HG03039 (cell line): ENCODE measurements around the gene TBC1D13.

ENCODE experiments used
- ATAC-seq: cut with Tn5 transposase; IDR thresholded peaks from one replicate; pipeline ENCODE4 v1.9.1; 2021; ENCODE audit warnings: mild to moderate bottlenecking, moderate library complexity; ENCODE audit not compliant: unreplicated experiment

The TBC1D13 gene

DNA sequence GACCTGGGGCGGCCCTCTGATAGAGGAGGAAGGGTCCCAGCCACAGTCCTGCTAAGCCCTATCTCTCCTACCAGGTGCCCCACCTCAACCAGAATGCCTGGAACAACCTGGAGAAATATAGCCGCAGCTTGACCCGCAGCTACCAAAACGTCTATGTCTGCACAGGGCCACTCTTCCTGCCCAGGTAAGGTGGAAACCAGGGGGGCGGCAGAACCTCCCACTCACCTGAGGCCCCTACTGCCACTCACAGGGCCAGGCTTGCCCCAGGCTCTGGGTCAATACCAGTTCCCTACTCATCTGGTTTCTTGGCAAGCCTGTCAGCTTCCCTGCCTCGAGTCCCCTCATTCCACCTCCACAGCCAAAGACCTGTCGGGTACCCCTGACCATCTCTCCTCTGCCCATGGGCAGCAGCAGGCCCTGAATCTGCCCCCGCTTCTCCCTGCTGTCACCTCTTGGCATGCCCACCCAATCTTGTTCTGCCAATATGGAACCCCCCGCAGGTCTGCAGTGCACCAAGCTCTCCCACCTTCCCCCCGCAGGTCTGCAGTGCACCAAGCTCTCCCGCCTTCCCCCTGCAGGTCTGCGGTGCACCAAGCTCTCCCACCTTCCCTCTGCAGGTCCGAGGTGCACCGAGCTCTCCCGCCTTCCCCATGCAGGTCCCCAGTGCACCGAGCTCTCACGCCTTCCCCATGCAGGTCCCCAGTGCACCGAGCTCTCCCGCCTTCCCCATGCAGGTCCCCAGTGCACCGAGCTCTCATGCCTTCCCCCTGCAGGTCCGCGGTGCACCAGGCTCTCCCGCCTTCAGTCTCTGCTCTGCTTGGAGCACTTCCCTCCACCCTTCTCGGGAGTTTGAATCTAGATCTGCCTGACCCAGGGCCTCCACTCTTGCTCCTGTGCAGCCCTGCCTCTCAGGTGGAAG is 33.9 kb downstream of the TBC1D13 start:
- ATAC-seq = no peak

DNA sequence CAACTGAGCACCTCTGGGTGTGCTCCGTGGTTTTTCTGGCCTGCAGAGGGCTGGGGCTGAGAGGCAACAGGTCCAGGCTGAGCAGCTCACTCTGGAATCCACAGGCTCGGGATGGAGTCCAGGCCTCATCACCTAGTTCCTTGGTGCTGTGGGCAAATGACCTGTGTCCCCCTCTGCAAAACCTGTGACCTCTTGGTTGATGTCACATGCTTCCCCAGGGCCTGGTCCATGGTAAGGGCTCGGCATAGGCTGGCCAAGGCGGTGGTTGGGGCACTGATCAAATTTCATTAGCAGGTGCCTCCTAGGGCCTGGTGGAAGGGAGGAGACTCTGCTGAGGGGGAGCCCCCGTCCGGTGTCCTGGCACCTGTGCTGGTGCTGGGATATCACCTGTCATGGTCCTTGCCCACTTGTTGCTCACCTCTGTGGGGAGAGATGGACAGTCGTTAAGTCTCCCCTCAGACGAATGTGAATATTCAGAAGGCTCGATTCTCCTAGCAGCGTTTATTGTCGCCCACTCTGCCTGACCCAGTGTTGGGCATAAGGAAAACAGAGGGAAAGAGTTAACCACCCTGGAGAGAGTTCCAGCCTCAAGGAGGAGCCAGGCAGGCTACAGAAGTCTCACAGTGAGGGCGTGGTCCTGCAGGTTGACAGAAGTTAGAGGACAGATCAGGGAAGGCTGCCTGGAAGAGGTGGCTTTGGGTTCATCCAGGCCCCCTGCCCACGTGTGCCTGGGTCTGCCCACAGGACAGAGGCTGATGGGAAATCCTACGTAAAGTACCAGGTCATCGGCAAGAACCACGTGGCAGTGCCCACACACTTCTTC is 34.7 kb downstream of the TBC1D13 start:
- no peak for ATAC-seq

- ATAC-seq = no peak
Measured at GRCh38 chr9:128822407-128823042, 35.5 kb downstream of the TBC1D13 start.

GRCh38 chr9:128823362-128823902 is 36.4 kb downstream of the TBC1D13 start:
- ATAC-seq = no peak

- ATAC-seq = no peak
Measured at GRCh38 chr9:128823903-128824406, 36.9 kb downstream of the TBC1D13 start.

GRCh38 chr9:128824911-128825310 is 37.9 kb downstream of the TBC1D13 start:
- ATAC-seq = no peak

DNA sequence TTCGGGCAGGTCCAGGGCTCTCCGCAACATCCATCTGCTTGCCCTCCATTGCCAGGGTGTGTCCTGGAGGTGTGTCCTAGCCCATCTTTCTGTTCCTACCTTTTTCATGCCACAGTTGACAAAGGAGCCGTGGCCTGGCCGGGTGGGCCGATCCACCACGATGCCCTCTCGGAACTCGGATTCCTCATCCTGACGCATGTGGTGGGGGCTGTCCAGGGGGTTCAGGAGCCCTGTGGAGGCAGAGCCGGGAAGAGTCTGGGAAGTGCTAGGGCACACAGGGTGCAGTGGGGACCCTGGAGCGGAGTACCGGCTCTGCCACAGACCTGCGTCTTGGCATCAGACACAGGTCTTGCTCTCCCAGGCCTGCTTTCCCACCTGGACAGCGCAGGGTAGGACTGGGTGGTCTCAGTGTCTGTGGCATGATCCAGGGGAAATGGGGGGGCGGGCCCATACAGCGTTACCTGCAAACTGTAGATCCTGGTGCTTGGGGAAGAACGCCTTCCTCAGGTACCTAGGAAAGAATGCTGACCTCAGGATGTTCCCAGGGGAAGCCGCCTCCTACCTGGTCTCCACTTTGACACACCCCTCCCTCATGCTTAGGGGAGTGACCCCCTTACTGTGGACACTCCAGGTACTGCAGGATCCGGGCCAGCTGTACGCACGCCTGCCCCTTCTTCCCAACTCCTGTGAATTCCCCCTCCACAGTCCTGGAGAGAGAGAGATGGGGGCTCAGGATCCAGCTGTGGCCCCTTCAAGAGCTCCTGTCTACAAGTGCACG is 39.1 kb downstream of the TBC1D13 start:
- ATAC-seq = no peak

GRCh38 chr9:128828267-128828666 is 41.2 kb downstream of the TBC1D13 start:
- no peak for ATAC-seq

GRCh38 chr9:128828719-128829452 is 41.8 kb downstream of the TBC1D13 start:
- no peak for ATAC-seq

GRCh38 chr9:128829477-128830251 is 42.6 kb downstream of the TBC1D13 start, which contains the start of gene SPOUT1:
Gene SPOUT1 (minus strand): TSS chr9:128829794. CDS start chr9:128829780, 14 bp downstream.
- ATAC-seq = peak; percentile 91

DNA sequence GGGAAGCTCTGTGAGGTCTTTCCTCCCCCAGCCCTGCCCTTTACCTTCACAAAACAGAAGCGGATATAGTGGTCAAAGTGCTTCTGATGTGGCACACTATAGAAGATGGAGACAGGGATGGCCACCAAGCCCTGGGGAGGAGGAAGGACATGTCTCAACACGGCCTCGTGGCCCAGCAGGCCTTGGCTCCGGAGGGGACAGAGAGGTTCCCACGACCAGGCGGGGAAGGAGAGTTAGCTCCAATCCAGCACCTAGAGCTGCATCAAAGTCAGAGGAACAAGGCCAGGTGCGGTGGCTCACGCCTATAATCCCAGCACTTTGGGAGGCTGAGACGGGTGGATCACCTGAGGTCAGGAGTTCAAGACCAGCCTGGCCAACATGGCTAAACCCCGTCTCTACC is 46.6 kb downstream of the TBC1D13 start:
- no peak for ATAC-seq

GRCh38 chr9:128835246-128836210 is 48.5 kb downstream of the TBC1D13 start:
- no peak for ATAC-seq

DNA sequence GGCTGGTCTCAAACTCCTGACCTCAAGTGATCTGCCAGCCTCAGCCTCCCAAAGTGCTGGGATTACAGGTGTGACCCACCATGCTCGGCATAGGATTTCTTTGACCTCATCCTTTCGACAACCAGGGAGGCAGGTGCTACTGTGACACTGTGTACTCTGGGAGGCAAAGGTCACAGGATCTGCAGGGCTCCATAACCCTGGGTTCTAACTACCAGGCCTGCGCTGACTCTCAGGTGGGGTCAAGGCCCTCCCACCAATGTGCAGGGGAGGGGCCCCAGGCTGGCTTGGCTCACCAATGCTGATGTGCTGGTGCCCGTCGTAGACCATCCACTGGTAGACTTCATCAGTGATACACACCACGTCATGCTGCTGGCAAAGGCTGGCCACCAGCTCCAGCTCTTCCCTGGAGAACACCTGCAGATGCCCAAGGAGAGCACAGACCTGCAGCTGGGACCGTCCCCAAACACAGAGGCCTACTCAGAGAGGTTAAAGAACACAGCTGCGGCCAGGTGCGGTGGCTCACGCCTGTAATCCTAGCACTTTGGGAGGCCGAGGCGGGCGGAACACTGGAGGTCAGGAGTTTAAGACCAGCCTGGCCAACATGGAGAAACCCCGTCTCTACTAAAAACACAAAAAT is 49.6 kb downstream of the TBC1D13 start:
- ATAC-seq = no peak

GRCh38 chr9:128838338-128838737 is 51.3 kb downstream of the TBC1D13 start:
- ATAC-seq = no peak

- ATAC-seq = no peak
Measured at GRCh38 chr9:128840524-128840923, 53.5 kb downstream of the TBC1D13 start.

GRCh38 chr9:128841694-128842492 is 54.8 kb downstream of the TBC1D13 start:
- no peak for ATAC-seq
